ENCODE data around the gene TMEM213. TPM values are rescaled to one million over a fixed set of nuclear protein-coding genes. Genes with fewer than 3 reads are reported as not detected.

TMEM213 gene
- total and polyA plus RNA-seq, 2 donors (not counting 1 experiment from before 2014, with no cell fraction given) = not detected

GRCh38 chr7:138842111-138842510 lies 44.3 kb downstream of the TMEM213 start:
- Histone ChIP-seq H3K4me3 (replicated peaks in 1 of 4; ENCODE audit: control extremely low read depth in 1 of 4, insufficient read depth in 1 of 4, low read depth in 3 of 4, low read length in 4 of 4) (no peak overlapping the region), H3K4me2 (ENCODE audit: extremely low read depth, insufficient read depth, low read length) (no peak overlapping the region), H4K20me1 (ENCODE audit: control insufficient read depth, extremely low read depth, insufficient read depth, low read length) (no peaks in the 10 kb centered on the region), H3K27ac (ENCODE audit: insufficient read depth, low read length) (no peak overlapping the region), H2AFZ (ENCODE audit: low read length) (no peak overlapping the region), H3K79me2 (ENCODE audit: control insufficient read depth, insufficient read depth, low read length) (no peaks in the 10 kb centered on the region), H3K9ac (ENCODE audit: insufficient read depth, low read length) (no peak overlapping the region), H3K36me3 (ENCODE audit: control insufficient read depth, insufficient read depth, low read length) (no peaks in the 10 kb centered on the region), H3K4me1 (ENCODE audit: control insufficient read depth, extremely low read depth, insufficient read depth, low read length) (no peaks in the 10 kb centered on the region), H3K27me3 (ENCODE audit: control insufficient read depth, insufficient read depth, low read length) (no peaks in the 10 kb centered on the region), H3K9me3 (ENCODE audit: control insufficient read depth, insufficient read depth, low read depth, low read length) (no peaks in the 10 kb centered on the region)
- no peak for TF ChIP-seq CTCF (conservative IDR thresholded peaks at IDR 0.05 in 1 of 2, IDR thresholded peaks at IDR 0.05 in 1 of 2; ENCODE audit: low read depth in 1 of 2, low read length in 2 of 2)
- TF ChIP-seq EZH2 (IDR thresholded peaks at IDR 0.05; ENCODE audit: low read length, missing control alignments) = no peak
- DNase-seq (ENCODE audit: low read depth in 2 of 2) = peak; percentile 33 to 91

- Histone ChIP-seq H3K9ac (ENCODE audit: insufficient read depth, low read length) (no peak overlapping the region), H2AFZ (ENCODE audit: low read length) (no peak overlapping the region), H3K4me2 (ENCODE audit: extremely low read depth, insufficient read depth, low read length) (no peak overlapping the region), H3K4me3 (replicated peaks in 1 of 4; ENCODE audit: control extremely low read depth in 1 of 4, insufficient read depth in 1 of 4, low read depth in 3 of 4, low read length in 4 of 4) (no peak overlapping the region), H3K36me3 (ENCODE audit: control insufficient read depth, insufficient read depth, low read length) (no peaks in the 10 kb centered on the region), H3K79me2 (ENCODE audit: control insufficient read depth, insufficient read depth, low read length) (no peaks in the 10 kb centered on the region), H4K20me1 (ENCODE audit: control insufficient read depth, extremely low read depth, insufficient read depth, low read length) (no peaks in the 10 kb centered on the region), H3K27ac (ENCODE audit: insufficient read depth, low read length) (no peak overlapping the region), H3K9me3 (ENCODE audit: control insufficient read depth, insufficient read depth, low read depth, low read length) (no peaks in the 10 kb centered on the region), H3K27me3 (ENCODE audit: control insufficient read depth, insufficient read depth, low read length) (no peaks in the 10 kb centered on the region), H3K4me1 (ENCODE audit: control insufficient read depth, extremely low read depth, insufficient read depth, low read length) (no peaks in the 10 kb centered on the region)
- DNase-seq (ENCODE audit: low read depth in 2 of 2) = no peak
- TF ChIP-seq EZH2 (IDR thresholded peaks at IDR 0.05; ENCODE audit: low read length, missing control alignments) (no peak), CTCF (conservative IDR thresholded peaks at IDR 0.05 in 1 of 2, IDR thresholded peaks at IDR 0.05 in 1 of 2; ENCODE audit: low read depth in 1 of 2, low read length in 2 of 2) (no peak)
Measured at GRCh38 chr7:138843632-138844580, 46.1 kb downstream of the TMEM213 start.

- Histone ChIP-seq H3K4me2 (ENCODE audit: extremely low read depth, insufficient read depth, low read length) (no peak overlapping the region), H3K36me3 (ENCODE audit: control insufficient read depth, insufficient read depth, low read length) (no peaks in the 10 kb centered on the region), H2AFZ (ENCODE audit: low read length) (no peak overlapping the region), H3K4me1 (ENCODE audit: control insufficient read depth, extremely low read depth, insufficient read depth, low read length) (no peaks in the 10 kb centered on the region), H3K27me3 (ENCODE audit: control insufficient read depth, insufficient read depth, low read length) (no peaks in the 10 kb centered on the region), H3K4me3 (replicated peaks in 1 of 4; ENCODE audit: control extremely low read depth in 1 of 4, insufficient read depth in 1 of 4, low read depth in 3 of 4, low read length in 4 of 4) (no peak overlapping the region), H4K20me1 (ENCODE audit: control insufficient read depth, extremely low read depth, insufficient read depth, low read length) (no peaks in the 10 kb centered on the region), H3K9ac (ENCODE audit: insufficient read depth, low read length) (no peak overlapping the region), H3K79me2 (ENCODE audit: control insufficient read depth, insufficient read depth, low read length) (no peaks in the 10 kb centered on the region), H3K9me3 (ENCODE audit: control insufficient read depth, insufficient read depth, low read depth, low read length) (no peaks in the 10 kb centered on the region), H3K27ac (ENCODE audit: insufficient read depth, low read length) (no peak overlapping the region)
- no peak for TF ChIP-seq EZH2 (IDR thresholded peaks at IDR 0.05; ENCODE audit: low read length, missing control alignments)
- no peak for TF ChIP-seq CTCF (conservative IDR thresholded peaks at IDR 0.05 in 1 of 2, IDR thresholded peaks at IDR 0.05 in 1 of 2; ENCODE audit: low read depth in 1 of 2, low read length in 2 of 2)
- no peak for DNase-seq (ENCODE audit: low read depth in 2 of 2)
Measured at GRCh38 chr7:138845711-138846110, 47.9 kb downstream of the TMEM213 start.
